H4 (cell line): ENCODE results near the gene APP. TPM values are rescaled to one million over a fixed set of nuclear protein-coding genes. Genes with fewer than 3 reads are reported as not detected.

Experiments
- DNase-seq: peaks from one replicate; pipeline ENCODE4 v3.0.0-alpha.2; 2015; ENCODE audit warnings: low spot score
- total RNA-seq: library from RNA; depleted of rRNA; stranded (reverse); fragments of >200 nt; shearing (Covaris generic); gene quantifications from 2 replicates; pipeline ENCODE4 v1.2.3, GENCODE V29; 2014

APP gene
- total RNA-seq, 1 experiment from 2014 or later = 299 TPM

- no peak for DNase-seq
Observed at GRCh38 chr21:26067836-26068594, 102.6 kb downstream of the APP start.

GRCh38 chr21:26064506-26064905, 106.1 kb downstream of the APP start:
- no peak for DNase-seq

GRCh38 chr21:26061437-26061836, 109.1 kb downstream of the APP start:
- DNase-seq = no peak

GRCh38 chr21:26060335-26061115, 110.0 kb downstream of the APP start:
- no peak for DNase-seq

- DNase-seq = no peak
Observed at GRCh38 chr21:26057477-26058170, 112.9 kb downstream of the APP start.

- DNase-seq = no peak
Observed at GRCh38 chr21:26055841-26056264, 114.7 kb downstream of the APP start.

GRCh38 chr21:26055010-26055409, 115.6 kb downstream of the APP start:
- no peak for DNase-seq

- no peak for DNase-seq
Observed at GRCh38 chr21:26052057-26052456, 118.5 kb downstream of the APP start.

GRCh38 chr21:26050857-26051256, 119.7 kb downstream of the APP start:
- DNase-seq = no peak

GRCh38 chr21:26049803-26050202, 120.8 kb downstream of the APP start:
- no peak for DNase-seq

- no peak for DNase-seq
Observed at GRCh38 chr21:26047279-26047967, 123.1 kb downstream of the APP start.

- DNase-seq = no peak
Observed at GRCh38 chr21:26043891-26044290, 126.7 kb downstream of the APP start.

GRCh38 chr21:26042181-26042876, 128.2 kb downstream of the APP start:
- no peak for DNase-seq

- no peak for DNase-seq
Observed at GRCh38 chr21:26041431-26042180, 129.0 kb downstream of the APP start.

- no peak for DNase-seq
Observed at GRCh38 chr21:26036916-26037315, 133.7 kb downstream of the APP start.

GRCh38 chr21:26032263-26032662, 138.3 kb downstream of the APP start:
- DNase-seq = no peak

GRCh38 chr21:26028183-26028582, 142.4 kb downstream of the APP start:
- no peak for DNase-seq

GRCh38 chr21:26027696-26028095, 142.9 kb downstream of the APP start:
- DNase-seq = no peak

- DNase-seq = no peak
Observed at GRCh38 chr21:26025536-26026512, 144.7 kb downstream of the APP start.
